Progenitor cell of endocrine pancreas (in vitro differentiated cells): ENCODE measurements around the gene ANO2. TPM values are rescaled to one million over a fixed set of nuclear protein-coding genes. Genes with fewer than 3 reads are reported as not detected.

Experiments
- DNase-seq: peaks from one replicate; pipeline ENCODE4 v3.0.0; 2021; ENCODE audit warnings: low spot score; ENCODE audit not compliant: unreplicated experiment
- H3K27ac Mint-ChIP-seq: 2 replicates; pipeline ENCODE4 v1.8.0; 2021; ENCODE audit warnings: mild to moderate bottlenecking, moderate library complexity, mixed read lengths
- H3K27me3 Mint-ChIP-seq: 2 replicates; pipeline ENCODE4 v1.8.0; 2021; ENCODE audit warnings: mixed read lengths
- H3K36me3 Mint-ChIP-seq: 2 replicates; pipeline ENCODE4 v1.8.0; 2022; ENCODE audit warnings: mixed read lengths; ENCODE audit not compliant: insufficient read depth
- H3K4me1 Mint-ChIP-seq: 2 replicates; pipeline ENCODE4 v1.8.0; 2021; ENCODE audit warnings: low read depth, mixed read lengths
- H3K4me3 Mint-ChIP-seq: 2 replicates; pipeline ENCODE4 v1.8.0; 2021; ENCODE audit warnings: low read depth, mild to moderate bottlenecking, moderate library complexity, mixed read lengths
- H3K9me3 Mint-ChIP-seq: 2 replicates; pipeline ENCODE4 v1.8.0; 2021; ENCODE audit warnings: low read depth, mixed read lengths
- total RNA-seq: library from RNA; stranded (reverse); gene quantifications from 2 replicates; pipeline ENCODE4 v1.2.1, GENCODE V29; 2021
- TF ChIP-seq, protein P1 (sequence below): fragments of 200-600 bp; sonication (generic); IDR thresholded peaks from one replicate; pipeline ENCODE4 v1.5.0; 2021; ENCODE audit warnings: antibody characterized with exemption, mild to moderate bottlenecking; ENCODE audit not compliant: unreplicated experiment

The ANO2 gene
- total RNA-seq, 1 donor from 2014 or later = 2.8 TPM

- peaks cover 12% of the 10 kb centered on the region for H3K27me3 Mint-ChIP-seq
- TF ChIP-seq, protein P1, sequence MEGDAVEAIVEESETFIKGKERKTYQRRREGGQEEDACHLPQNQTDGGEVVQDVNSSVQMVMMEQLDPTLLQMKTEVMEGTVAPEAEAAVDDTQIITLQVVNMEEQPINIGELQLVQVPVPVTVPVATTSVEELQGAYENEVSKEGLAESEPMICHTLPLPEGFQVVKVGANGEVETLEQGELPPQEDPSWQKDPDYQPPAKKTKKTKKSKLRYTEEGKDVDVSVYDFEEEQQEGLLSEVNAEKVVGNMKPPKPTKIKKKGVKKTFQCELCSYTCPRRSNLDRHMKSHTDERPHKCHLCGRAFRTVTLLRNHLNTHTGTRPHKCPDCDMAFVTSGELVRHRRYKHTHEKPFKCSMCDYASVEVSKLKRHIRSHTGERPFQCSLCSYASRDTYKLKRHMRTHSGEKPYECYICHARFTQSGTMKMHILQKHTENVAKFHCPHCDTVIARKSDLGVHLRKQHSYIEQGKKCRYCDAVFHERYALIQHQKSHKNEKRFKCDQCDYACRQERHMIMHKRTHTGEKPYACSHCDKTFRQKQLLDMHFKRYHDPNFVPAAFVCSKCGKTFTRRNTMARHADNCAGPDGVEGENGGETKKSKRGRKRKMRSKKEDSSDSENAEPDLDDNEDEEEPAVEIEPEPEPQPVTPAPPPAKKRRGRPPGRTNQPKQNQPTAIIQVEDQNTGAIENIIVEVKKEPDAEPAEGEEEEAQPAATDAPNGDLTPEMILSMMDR = no peak
- H3K4me1 Mint-ChIP-seq = peaks cover 3% of the 10 kb centered on the region
- no peaks in the 10 kb centered on the region for H3K9me3 Mint-ChIP-seq
- no peak overlapping the region for H3K27ac Mint-ChIP-seq
- no peaks in the 10 kb centered on the region for H3K36me3 Mint-ChIP-seq
- H3K4me3 Mint-ChIP-seq = no peak overlapping the region
- no peak for DNase-seq
Measured at GRCh38 chr12:5584412-5585175, 360.5 kb downstream of the ANO2 start.

DNA sequence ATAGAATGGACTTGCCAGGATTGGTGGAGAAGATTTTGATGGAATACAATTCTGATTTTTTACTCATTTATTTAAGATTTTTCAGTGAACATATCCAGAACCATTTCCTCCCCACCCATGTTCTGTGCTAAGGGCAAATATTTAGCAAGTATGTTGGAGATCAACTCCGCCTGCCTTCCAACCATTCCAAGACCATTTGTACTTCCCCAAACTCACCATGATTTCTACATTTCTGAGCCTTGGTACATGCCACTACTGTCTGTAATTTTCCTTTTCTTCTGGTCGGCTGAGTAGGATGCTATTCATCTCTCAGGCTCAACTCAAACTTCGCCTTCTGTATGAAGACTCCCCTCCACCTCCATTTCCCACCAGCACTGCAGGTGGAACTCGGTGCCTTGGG, 362.5 kb downstream of the ANO2 start:
- no peak overlapping the region for H3K27ac Mint-ChIP-seq
- H3K4me1 Mint-ChIP-seq = peaks cover 5% of the 10 kb centered on the region
- no peaks in the 10 kb centered on the region for H3K36me3 Mint-ChIP-seq
- H3K9me3 Mint-ChIP-seq = no peaks in the 10 kb centered on the region
- TF ChIP-seq, protein P1 = no peak
- DNase-seq = no peak
- H3K27me3 Mint-ChIP-seq = peaks cover 13% of the 10 kb centered on the region
- no peak overlapping the region for H3K4me3 Mint-ChIP-seq

DNA sequence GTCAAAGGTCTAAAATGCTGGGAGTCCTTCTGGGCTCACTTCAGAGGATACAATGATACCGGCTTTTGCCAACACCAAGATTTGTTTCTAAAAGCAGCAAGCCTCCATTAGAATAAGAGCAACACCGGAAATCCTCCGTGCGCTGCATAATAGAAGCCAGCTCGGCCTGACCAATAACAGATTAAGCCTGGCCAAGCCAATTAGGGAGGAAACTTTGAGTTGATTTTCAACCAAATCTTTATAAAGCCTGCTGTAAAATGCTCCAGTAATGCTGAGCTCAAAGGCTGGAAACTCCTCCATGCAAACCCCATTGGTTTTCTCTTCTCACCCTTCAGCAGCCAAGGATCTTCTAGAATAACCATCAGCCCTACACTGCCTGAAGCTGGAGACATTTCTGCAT, 363.0 kb downstream of the ANO2 start:
- Mint-ChIP-seq H3K4me3 (no peak overlapping the region), H3K9me3 (no peaks in the 10 kb centered on the region), H3K36me3 (no peaks in the 10 kb centered on the region), H3K27me3 (peaks cover 13% of the 10 kb centered on the region), H3K27ac (no peak overlapping the region), H3K4me1 (peaks cover 6% of the 10 kb centered on the region)
- DNase-seq = no peak
- TF ChIP-seq, protein P1 = no peak

GRCh38 chr12:5581616-5582015, 363.4 kb downstream of the ANO2 start:
- TF ChIP-seq, protein P1 = no peak
- Mint-ChIP-seq H3K27ac (no peak overlapping the region), H3K4me3 (no peak overlapping the region), H3K36me3 (no peaks in the 10 kb centered on the region), H3K27me3 (peaks cover 13% of the 10 kb centered on the region), H3K4me1 (peaks cover 9% of the 10 kb centered on the region), H3K9me3 (no peaks in the 10 kb centered on the region)
- DNase-seq = no peak

DNA sequence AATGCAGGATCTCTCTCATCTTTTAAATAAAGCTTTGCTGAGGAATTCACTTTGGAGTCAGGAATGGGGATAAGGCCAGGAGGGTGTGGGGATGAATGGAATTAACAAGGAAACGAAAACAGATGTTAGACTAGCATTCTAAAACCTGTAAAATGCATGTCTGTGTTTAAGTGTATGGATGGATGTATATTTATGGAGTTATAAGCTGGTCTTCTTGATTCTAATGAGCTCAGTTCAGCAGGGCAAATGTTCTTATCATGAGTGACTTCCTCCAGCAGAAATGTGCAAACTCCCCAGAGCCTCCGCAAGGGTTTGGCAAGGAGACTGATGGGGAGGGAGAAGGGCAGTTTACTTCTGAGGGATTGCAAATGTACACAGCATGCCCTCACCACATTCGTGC, 364.0 kb downstream of the ANO2 start:
- H3K27me3 Mint-ChIP-seq = peaks cover 13% of the 10 kb centered on the region
- TF ChIP-seq, protein P1 = no peak
- H3K4me1 Mint-ChIP-seq = peaks cover 11% of the 10 kb centered on the region
- H3K36me3 Mint-ChIP-seq = no peaks in the 10 kb centered on the region
- H3K27ac Mint-ChIP-seq = no peak overlapping the region
- no peak overlapping the region for H3K4me3 Mint-ChIP-seq
- no peak for DNase-seq
- H3K9me3 Mint-ChIP-seq = no peaks in the 10 kb centered on the region
